Activated CD4-positive, alpha-beta memory T cell treated with anti-CD3 and anti-CD28 coated beads for 36 hours (primary cell): ENCODE results near the gene PSMC5. TPM values are rescaled to one million over a fixed set of nuclear protein-coding genes. Genes with fewer than 3 reads are reported as not detected.
A peak's percentile ranks its signal among the peaks of the same experiment; 100 is the strongest.
"Not testable (repeated sequence)": the region's sequence is repeated elsewhere in the genome, so short reads cannot be mapped to it uniquely, and the experiment has no call there.

Experiments used
- CTCF ChIA-PET: fragments of 350-600 bp; sonication (Branson Sonifier 250); formaldehyde crosslinking; loops from one replicate; lab custom pipeline; 2021; ENCODE audit warnings: antibody characterized with exemption, inconsistent platforms; lab: Charles Lee
- POLR2A ChIA-PET: fragments of 350-600 bp; sonication (Branson Sonifier 250); formaldehyde crosslinking; loops from one replicate; lab custom pipeline; 2021; ENCODE audit warnings: antibody characterized with exemption; lab: Charles Lee
- DNase-seq: peaks from one replicate; pipeline ENCODE4 v3.0.0-alpha.2; 2020
- H3K27ac Mint-ChIP-seq: one replicate; pipeline ENCODE4 v1.8.0; 2021; ENCODE audit warnings: mixed read lengths
- H3K27me3 Mint-ChIP-seq: one replicate; pipeline ENCODE4 v1.8.0; 2021; ENCODE audit warnings: mixed read lengths
- H3K36me3 Mint-ChIP-seq: one replicate; pipeline ENCODE4 v1.8.0; 2021; ENCODE audit warnings: mixed read lengths
- H3K4me1 Mint-ChIP-seq: one replicate; pipeline ENCODE4 v1.8.0; 2021; ENCODE audit warnings: low read depth, mixed read lengths
- H3K4me3 Mint-ChIP-seq: one replicate; pipeline ENCODE4 v1.8.0; 2021; ENCODE audit warnings: mild to moderate bottlenecking, mixed read lengths
- H3K9me3 Mint-ChIP-seq: one replicate; pipeline ENCODE4 v1.8.0; 2021; ENCODE audit warnings: mixed read lengths
- intact Hi-C: fragments of 100-400 bp; cut with micrococcal nuclease; formaldehyde crosslinking; loops from one replicate; pipeline ENCODE4 v1.15.1; 2023
- total RNA-seq, 2 experiments: library from RNA; stranded (reverse); gene quantifications; one replicate each; pipeline ENCODE4 v1.2.3, GENCODE V29; 2021

Gene PSMC5
- total RNA-seq, 2 experiments from 2014 or later: 165 to 171 TPM

DNA sequence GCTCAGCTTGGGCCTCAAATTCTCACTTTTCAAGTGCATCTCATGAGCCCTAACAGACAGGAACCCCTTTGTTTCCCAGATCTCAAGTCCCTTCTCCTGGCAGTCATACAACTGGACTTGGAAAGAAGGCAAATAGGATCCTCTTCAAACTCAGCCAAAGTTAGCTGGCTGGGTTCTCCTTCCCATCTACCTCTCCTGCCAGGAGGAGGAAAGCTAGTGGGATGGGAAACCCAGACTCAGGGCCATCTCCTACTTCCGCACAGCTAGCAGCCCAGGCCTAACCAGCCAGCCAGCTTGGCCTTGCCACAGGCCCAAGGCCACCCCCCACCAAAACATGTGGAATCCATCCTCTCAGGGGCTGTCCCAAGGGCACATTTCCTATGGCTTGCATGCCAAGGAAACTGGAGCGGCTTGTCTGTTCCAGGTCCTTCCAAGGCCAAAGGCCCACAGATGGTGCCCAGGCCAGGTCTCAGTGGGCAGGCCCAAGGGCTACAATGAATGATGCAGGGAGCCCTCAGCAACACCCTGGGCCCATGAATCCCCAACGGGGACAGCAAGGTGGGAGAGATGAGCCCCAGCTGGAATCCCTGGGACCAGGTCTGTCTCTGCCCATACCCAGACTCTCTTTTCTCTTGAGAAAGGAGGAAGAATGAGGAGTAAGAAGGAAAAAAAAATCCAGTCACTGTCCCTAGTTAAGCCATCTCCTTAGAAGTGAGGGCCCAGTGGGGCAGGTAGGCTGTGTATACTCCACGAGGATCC lies 13.5 kb downstream of the PSMC5 start:
- intact Hi-C loops: loop anchor here (5.0 kb wide), 3 partner anchors 143 to 667 kb away; partner anchors contain the start of genes CEP95 and DDX5
- ChIA-PET CTCF (interaction anchor here (0.7 to 2.3 kb wide), 4 partner anchors 8 to 139 kb away, joined by 3 to 15 read pairs (median 4); no protein-coding TSS in a partner anchor), POLR2A (interaction anchor here (0.7 to 2.7 kb wide), 3 partner anchors 8 to 142 kb away, joined by 3 to 29 read pairs (median 3); no protein-coding TSS in a partner anchor)
- DNase-seq: no peak
- H3K4me3 Mint-ChIP-seq: peak overlapping the region; percentile 95
- no peaks in the 10 kb centered on the region for H3K27me3 Mint-ChIP-seq
- H3K36me3 Mint-ChIP-seq: peaks cover 8% of the 10 kb centered on the region
- H3K27ac Mint-ChIP-seq: peak overlapping the region; percentile 92
- H3K9me3 Mint-ChIP-seq: no peaks in the 10 kb centered on the region
- H3K4me1 Mint-ChIP-seq: peaks cover 31% of the 10 kb centered on the region

DNA sequence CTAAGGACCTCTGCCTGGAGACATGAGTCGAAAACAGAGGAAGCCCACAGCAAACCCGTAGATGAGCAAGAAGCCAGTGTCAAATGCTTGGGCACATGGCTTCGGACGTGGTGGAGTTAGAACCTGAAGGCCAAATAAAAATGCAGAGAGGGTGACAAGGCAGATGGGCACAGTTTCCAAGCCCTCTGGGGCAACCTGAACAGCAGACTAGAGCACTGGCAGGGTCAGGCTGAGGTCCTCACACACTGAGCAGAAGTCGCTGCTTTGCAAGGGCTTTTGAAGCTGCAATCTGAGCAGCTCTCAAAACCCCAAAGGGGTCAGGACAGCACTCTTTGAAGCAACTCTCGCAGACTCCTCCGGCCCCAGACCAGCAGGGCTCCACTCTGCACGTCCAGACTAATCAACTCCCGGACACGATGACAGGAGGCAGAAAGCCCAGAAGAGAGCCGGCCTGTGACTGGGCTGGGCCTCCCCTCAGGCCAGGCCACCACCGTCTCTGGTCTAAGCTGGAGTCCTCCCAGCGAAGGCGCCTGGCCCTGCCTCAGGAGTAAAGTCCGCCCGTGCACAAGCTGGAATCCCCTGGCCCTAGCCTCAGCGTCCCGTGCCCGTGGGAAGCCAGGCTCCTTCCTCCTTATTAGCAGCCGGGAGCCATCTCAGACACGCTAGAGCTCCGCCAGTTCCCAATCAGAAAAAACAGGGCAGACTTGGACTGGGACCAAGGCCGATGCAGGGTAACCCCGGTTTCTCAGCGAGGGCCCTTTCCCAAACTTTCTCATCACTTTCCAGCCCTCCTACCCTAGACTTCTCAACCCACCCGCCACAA lies 14.3 kb downstream of the PSMC5 start:
- ChIA-PET POLR2A (interaction anchor here (0.6 to 2.7 kb wide), 6 partner anchors 8 to 143 kb away, joined by 3 to 29 read pairs (median 4); partner anchors contain the start of genes CCDC47 and DDX42), CTCF (interaction anchor here (1.4 to 2.3 kb wide), 2 partner anchors 11 to 13 kb away, joined by 3 to 15 read pairs; no protein-coding TSS in a partner anchor)
- intact Hi-C loops: loop anchor here (2.0 to 5.0 kb wide), 4 partner anchors 99 to 666 kb away; partner anchors contain the start of genes CEP95 and DDX5
- Mint-ChIP-seq H3K9me3 (no peaks in the 10 kb centered on the region), H3K36me3 (peaks cover 5% of the 10 kb centered on the region), H3K4me1 (peaks cover 31% of the 10 kb centered on the region), H3K27me3 (no peaks in the 10 kb centered on the region), H3K27ac (peak overlapping the region; percentile 92), H3K4me3 (peak overlapping the region; percentile 95)
- DNase-seq: peak; percentile 31

DNA sequence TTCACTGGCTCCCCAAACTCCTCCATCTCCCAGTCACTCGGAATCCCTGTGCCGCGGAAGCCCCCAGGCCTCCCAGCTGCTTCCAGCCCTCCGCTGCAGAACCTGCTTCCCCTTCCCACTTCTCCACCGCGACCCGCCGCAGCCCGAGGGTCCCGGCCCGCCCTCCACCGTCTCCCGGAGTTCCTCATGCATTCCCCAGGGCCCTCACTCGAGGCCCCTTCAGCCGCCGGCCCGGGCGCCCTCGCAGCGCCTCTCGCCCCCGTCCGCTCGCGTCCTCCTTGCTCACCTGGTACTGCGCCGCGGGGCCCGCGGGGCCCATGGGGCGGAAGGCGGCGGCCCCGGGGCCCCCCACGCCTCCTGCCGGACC lies 14.9 kb downstream of the PSMC5 start:
- Mint-ChIP-seq H3K27ac (peak overlapping the region; percentile 92), H3K9me3 (no peaks in the 10 kb centered on the region), H3K36me3 (peaks cover 4% of the 10 kb centered on the region), H3K4me1 (peaks cover 32% of the 10 kb centered on the region), H3K27me3 (no peaks in the 10 kb centered on the region), H3K4me3 (peak overlapping the region; percentile 95)
- intact Hi-C loops: loop anchor here (2.0 to 5.0 kb wide), 4 partner anchors 99 to 665 kb away; partner anchors contain the start of genes CEP95 and DDX5
- no peak for DNase-seq
- POLR2A ChIA-PET: interaction anchor here (0.8 to 2.7 kb wide), 5 partner anchors 9 to 143 kb away, joined by 3 to 29 read pairs (median 3); partner anchors contain the start of genes CCDC47 and DDX42
- CTCF ChIA-PET: interaction anchor here (1.4 to 2.3 kb wide), 2 partner anchors 11 to 13 kb away, joined by 3 to 15 read pairs; no protein-coding TSS in a partner anchor

DNA sequence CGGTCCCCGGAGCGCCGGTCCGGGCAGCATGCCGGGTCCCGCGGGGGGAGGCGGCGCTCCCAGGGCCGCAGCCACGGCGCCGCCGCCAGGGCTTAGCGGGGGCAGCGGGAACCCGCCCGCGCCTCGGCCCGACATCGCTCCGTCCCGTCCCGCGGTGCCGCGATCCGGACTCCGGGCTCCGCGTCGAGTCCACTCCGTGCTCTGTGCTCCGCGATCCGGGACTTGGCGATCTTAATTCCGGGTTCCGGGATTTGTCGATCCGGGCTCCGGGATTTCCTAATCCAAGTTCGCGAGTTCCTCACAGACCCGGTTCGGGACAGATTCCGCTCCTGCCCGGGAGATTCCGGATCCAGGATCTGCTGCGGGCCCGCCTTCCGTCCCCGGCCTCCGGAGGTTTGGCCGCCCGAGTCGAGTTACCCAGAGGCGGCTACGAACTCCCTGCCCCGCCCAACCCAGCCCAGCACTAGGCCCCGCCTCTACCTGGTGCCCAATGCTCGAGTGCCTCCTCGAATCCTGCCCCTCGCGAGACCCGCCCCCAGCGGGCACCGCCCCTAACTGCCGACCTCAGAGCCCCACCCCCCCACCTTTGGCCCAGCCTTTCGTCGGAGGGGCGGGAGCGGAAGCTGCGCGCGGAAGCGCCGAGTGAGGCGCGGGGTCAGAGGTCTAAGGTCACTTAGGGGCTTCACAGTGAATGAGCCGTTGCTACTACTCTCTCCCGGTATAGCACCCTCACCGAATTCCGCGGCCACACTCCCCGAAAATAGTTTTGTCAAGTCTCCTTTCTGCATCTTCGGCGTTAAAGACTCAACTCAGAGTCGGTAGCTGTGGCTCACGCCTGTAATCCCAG lies 15.5 kb downstream of the PSMC5 start, which contains the start of gene SMARCD2:
Gene SMARCD2 (minus strand): TSS at position 146 of the 847 bp plus-strand sequence. CDS start 11 bp downstream, at position 135.
- H3K27ac Mint-ChIP-seq: peak within 1 kb of the TSS; percentile 95
- no peaks in the 10 kb centered on the region for H3K27me3 Mint-ChIP-seq
- POLR2A ChIA-PET: interaction anchor here (0.9 to 2.7 kb wide), 6 partner anchors 8 to 144 kb away, joined by 3 to 29 read pairs (median 6); partner anchors contain the start of genes CCDC47 and DDX42
- no peaks in the 10 kb centered on the region for H3K9me3 Mint-ChIP-seq
- H3K4me1 Mint-ChIP-seq: peaks cover 34% of the 10 kb centered on the region
- peak within 1 kb of the TSS; percentile 95 for H3K4me3 Mint-ChIP-seq
- DNase-seq: peak; percentile 100
- CTCF ChIA-PET: interaction anchor here (0.9 to 1.3 kb wide), 5 partner anchors 8 to 104 kb away, joined by 3 to 4 read pairs (median 4); no protein-coding TSS in a partner anchor
- peaks cover 4% of the 10 kb centered on the region for H3K36me3 Mint-ChIP-seq
- intact Hi-C loops: loop anchor here (1.0 to 5.0 kb wide), 6 partner anchors 15 to 665 kb away; partner anchors contain the start of genes CCDC47, CEP95, DDX5 and FTSJ3

DNA sequence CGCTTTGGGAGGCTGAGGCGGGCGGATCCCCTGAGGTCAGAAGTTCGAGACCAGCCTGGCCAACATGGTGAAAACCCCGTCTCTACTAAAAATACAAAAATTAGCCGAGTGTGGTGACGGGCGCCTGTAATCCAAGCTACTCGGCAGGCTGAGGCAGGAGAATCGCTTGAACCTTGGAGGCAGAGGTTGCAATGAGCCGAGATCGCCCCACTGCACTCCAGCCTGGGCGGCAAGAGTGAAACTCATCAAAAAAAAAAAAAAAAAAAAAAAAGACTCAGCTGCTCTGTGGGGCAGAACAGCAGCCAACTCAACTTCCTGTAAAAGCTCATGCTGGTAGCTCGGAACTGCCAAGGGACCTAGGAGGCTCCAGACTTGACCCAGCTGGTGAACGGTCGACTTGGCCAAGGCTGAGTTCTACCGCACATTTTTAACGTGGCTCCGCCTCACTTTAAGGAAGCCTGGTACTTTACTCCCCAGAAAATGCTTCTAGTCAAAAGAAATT lies 16.2 kb downstream of the PSMC5 start:
- DNase-seq: peak; percentile 62
- not testable (repeated sequence) for H3K9me3 Mint-ChIP-seq, H3K36me3 Mint-ChIP-seq, H3K27me3 Mint-ChIP-seq
- Mint-ChIP-seq H3K4me3 (peak overlapping the region; percentile 89), H3K4me1 (peaks cover 38% of the 10 kb centered on the region), H3K27ac (peak overlapping the region; percentile 95)
- intact Hi-C loops: loop anchor here (1.0 to 5.0 kb wide), 6 partner anchors 16 to 664 kb away; partner anchors contain the start of genes CCDC47, CEP95, DDX5 and FTSJ3
- ChIA-PET POLR2A (interaction anchor here (0.9 to 1.5 kb wide), 6 partner anchors 9 to 145 kb away, joined by 3 to 8 read pairs (median 4); partner anchors contain the start of genes CCDC47 and DDX42), CTCF (interaction anchor here (0.5 to 1.3 kb wide), 6 partner anchors 9 to 144 kb away, joined by 3 to 4 read pairs (median 4); no protein-coding TSS in a partner anchor)

DNA sequence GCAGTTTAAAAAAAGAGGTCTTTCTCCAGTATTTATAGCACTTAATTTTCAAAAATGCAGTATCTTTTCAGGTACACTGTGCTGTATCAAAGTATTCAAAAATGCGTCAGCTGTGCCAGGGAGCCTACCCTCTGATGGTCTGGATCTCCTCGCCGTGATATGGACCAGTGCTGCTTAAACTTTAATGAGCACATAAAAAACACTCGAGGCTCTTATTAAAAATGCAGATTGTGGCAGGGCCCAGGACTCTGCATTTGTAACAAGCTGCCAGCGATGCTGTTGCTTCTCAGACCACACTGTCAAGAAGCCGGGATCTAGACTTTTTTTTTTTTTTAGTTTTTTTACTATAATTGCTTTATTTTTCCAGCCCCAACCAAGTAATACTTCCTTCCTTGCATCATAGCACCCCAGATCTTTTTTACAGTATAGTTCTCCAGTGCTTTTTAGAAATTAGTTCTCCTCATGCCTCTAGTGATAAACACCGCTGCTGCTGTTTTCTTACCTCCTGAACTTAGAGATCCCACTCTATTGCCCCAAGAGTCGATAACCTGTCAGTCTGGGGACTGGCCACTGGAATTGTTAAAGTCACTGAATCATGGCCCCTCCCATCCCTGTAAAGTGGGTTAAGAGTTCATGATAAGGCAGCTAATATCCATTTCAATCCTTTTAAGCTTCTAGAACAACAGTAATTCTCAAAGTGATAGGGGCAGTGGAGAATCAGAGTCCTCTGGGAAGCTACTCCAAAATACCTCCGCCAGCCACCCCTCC lies 16.9 kb downstream of the PSMC5 start:
- intact Hi-C loops: loop anchor here (1.0 to 5.0 kb wide), 6 partner anchors 17 to 663 kb away; partner anchors contain the start of genes CCDC47, CEP95, DDX5 and FTSJ3
- Mint-ChIP-seq H3K27me3 (no peaks in the 10 kb centered on the region), H3K9me3 (peaks cover 5% of the 10 kb centered on the region), H3K36me3 (peaks cover 4% of the 10 kb centered on the region), H3K4me3 (peak overlapping the region; percentile 89), H3K27ac (peak overlapping the region; percentile 95), H3K4me1 (peaks cover 37% of the 10 kb centered on the region)
- no peak for DNase-seq
- POLR2A ChIA-PET: interaction anchor here (0.6 to 1.5 kb wide), 6 partner anchors 10 to 216 kb away, joined by 3 to 8 read pairs (median 4); partner anchors contain the start of genes CCDC47 and DDX42
- CTCF ChIA-PET: interaction anchor here (0.5 to 1.5 kb wide), 6 partner anchors 9 to 145 kb away, joined by 3 to 4 read pairs (median 4); no protein-coding TSS in a partner anchor

DNA sequence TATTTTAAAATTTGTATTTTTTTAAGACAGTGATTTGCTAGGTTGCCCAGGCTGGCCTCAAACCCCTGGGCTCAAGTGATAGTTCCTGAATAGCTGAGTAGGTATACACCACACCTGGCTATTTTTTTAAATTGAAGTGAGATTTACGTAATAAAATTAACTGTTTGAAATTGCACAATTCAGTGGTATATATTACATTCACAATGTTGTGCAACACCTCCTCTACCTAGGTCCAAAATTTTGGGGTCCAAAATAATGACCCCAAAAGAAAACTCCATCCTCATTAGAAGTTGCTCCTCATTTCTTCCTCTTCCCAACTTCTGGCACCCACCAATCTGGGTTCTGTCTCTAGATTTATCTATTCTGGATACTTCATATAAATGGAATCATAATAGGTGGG lies 18.3 kb downstream of the PSMC5 start:
- Mint-ChIP-seq H3K9me3 (peaks cover 5% of the 10 kb centered on the region), H3K4me3 (no peak overlapping the region), H3K27ac (no peak overlapping the region), H3K36me3 (peaks cover 4% of the 10 kb centered on the region), H3K27me3 (no peaks in the 10 kb centered on the region), H3K4me1 (peaks cover 29% of the 10 kb centered on the region)
- ChIA-PET CTCF (interaction anchor here (1.1 to 1.5 kb wide), 2 partner anchors 15 to 101 kb away, joined by 3 read pairs; no protein-coding TSS in a partner anchor), POLR2A (no interaction called here)
- intact Hi-C loops: no loop called here
- no peak for DNase-seq

DNA sequence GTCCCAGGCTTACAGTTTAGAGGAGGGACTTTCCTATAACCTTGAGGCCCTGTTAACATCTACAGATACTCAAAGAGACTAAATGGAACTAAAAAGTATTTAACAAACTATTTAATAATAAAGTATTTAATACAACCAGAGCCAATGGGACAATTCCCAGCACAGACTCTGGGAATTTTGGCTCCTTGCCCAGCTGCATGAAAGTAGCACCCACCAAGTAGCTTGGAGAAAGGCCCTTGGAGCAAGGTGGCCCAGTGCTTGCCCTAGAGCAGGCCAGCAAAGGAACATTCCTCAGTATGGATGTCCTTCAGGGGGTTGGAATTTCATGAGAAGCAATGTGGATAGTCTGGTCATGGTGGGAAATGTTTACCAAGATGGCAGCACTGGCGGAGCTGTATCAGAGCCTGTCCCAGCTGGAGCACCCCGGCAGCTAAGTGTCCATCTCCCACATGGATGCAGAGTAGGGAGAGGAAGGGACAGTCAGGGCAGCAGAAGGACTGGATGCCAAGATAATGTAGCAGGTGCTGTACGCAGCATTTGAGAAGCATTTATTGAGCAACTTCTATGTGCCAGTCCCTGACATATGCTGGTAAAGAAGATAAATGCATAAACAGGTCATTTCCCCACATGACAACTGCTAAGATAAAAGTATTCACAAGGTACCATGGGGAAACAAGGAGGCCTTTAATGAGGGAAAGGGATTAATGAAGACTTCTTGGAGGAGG lies 20.5 kb downstream of the PSMC5 start:
- intact Hi-C loops: no loop called here
- no peaks in the 10 kb centered on the region for H3K27me3 Mint-ChIP-seq
- H3K27ac Mint-ChIP-seq: peak overlapping the region; percentile 18
- DNase-seq: no peak
- POLR2A ChIA-PET: interaction anchor here (1.0 kb wide), 1 partner anchor 172 kb away, joined by 5 read pairs; the partner anchor contains the start of gene ICAM2
- H3K9me3 Mint-ChIP-seq: peaks cover 5% of the 10 kb centered on the region
- peaks cover 23% of the 10 kb centered on the region for H3K4me1 Mint-ChIP-seq
- no peaks in the 10 kb centered on the region for H3K36me3 Mint-ChIP-seq
- peak overlapping the region; percentile 32 for H3K4me3 Mint-ChIP-seq
- CTCF ChIA-PET: interaction anchor here (0.7 to 3.2 kb wide), 6 partner anchors 10 to 369 kb away, joined by 3 to 30 read pairs (median 7); partner anchors contain the start of genes CCDC47 and DDX42
